ENCODE data around the gene ABCE1.

The ABCE1 gene

DNA sequence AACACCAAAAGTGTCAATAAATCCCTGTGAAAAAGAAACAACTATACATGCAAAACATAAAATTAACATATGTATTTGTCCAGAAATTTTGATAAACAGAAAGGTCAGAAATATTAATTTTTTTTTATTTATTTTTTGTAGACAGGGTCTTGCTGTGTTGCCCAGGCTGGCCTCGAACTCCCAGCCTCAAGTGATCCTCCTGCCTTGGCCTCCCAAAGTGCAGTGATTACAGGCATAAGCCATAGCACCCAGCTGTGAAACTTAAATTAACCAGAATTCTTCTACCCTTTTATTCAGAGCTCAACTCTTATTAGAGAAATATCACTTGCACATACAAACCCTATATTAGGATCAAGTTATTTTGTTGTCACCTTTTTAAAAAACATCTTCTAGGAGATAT, 16.4 kb upstream of the ABCE1 start:
- no peak overlapping the region for H3K27ac ChIP-seq (ENCODE audit: low read depth, low read length)
- no peak for TF ChIP-seq EZH2phosphoT487 (IDR thresholded peaks at IDR 0.05; ENCODE audit: borderline replicate concordance, low read length)
- TF ChIP-seq, protein P1, sequence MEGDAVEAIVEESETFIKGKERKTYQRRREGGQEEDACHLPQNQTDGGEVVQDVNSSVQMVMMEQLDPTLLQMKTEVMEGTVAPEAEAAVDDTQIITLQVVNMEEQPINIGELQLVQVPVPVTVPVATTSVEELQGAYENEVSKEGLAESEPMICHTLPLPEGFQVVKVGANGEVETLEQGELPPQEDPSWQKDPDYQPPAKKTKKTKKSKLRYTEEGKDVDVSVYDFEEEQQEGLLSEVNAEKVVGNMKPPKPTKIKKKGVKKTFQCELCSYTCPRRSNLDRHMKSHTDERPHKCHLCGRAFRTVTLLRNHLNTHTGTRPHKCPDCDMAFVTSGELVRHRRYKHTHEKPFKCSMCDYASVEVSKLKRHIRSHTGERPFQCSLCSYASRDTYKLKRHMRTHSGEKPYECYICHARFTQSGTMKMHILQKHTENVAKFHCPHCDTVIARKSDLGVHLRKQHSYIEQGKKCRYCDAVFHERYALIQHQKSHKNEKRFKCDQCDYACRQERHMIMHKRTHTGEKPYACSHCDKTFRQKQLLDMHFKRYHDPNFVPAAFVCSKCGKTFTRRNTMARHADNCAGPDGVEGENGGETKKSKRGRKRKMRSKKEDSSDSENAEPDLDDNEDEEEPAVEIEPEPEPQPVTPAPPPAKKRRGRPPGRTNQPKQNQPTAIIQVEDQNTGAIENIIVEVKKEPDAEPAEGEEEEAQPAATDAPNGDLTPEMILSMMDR (IDR thresholded peaks at IDR 0.05; ENCODE audit: low read depth, low read length, poor library complexity, severe bottlenecking) = no peak
- H3K4me2 ChIP-seq (ENCODE audit: low read length) = no peak overlapping the region
- no peaks in the 10 kb centered on the region for H4K20me1 ChIP-seq (ENCODE audit: control insufficient read depth, insufficient read depth, low read depth, low read length)
- no peak overlapping the region for H3K4me3 ChIP-seq (ENCODE audit: low read length)
- H3K9me3 ChIP-seq (ENCODE audit: control insufficient read depth, insufficient read depth, low read length) = no peaks in the 10 kb centered on the region
- H3K36me3 ChIP-seq (ENCODE audit: control insufficient read depth, low read length) = peaks cover 36% of the 10 kb centered on the region
- H3K79me2 ChIP-seq (ENCODE audit: control insufficient read depth, low read length) = peaks cover 35% of the 10 kb centered on the region
- no peaks in the 10 kb centered on the region for H3K27me3 ChIP-seq (ENCODE audit: control insufficient read depth, low read length)
- no peaks in the 10 kb centered on the region for H3K4me1 ChIP-seq (ENCODE audit: control insufficient read depth, low read length)
- no peaks in the 10 kb centered on the region for H3K9me2 ChIP-seq (replicated peaks; ENCODE audit: control insufficient read depth, low read length)
- H3F3A ChIP-seq (ENCODE audit: control insufficient read depth, insufficient read depth) = peaks cover 3% of the 10 kb centered on the region; the same call in 1 of the 2 replicates

DNA sequence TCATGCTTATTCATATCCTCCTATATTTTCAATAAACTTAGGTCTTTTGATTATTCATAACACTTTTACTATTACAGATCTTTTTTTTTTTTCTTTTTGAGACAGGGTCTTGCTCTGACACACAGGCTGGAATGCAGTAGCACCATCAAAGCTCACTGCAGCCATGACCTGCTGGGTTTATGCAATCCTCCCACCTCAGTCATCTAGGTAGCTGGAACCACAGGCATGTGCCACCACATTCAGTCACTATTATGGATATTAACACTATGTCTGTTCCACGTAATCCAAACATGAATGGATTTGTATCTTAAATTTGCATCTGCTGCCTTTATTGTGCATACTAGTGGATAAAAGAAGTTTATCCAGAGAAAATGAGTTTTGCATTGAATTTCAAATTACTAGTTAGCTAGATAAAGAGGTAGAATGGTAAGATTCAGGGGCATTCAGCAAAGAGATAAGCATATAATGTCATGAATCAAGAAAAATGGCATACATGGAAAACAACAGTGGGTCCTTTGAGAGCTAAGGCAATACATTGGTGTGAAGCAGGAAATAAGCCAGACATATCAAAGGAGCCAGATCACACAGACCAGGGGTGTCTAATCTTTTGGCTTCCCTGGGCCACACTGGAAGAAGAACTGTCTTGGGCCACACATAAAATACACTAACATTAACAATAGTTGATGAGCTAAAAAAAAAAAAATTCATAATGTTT, 14.1 kb upstream of the ABCE1 start:
- Histone ChIP-seq H3K36me3 (ENCODE audit: control insufficient read depth, low read length) (peaks cover 41% of the 10 kb centered on the region), H3K79me2 (ENCODE audit: control insufficient read depth, low read length) (peaks cover 33% of the 10 kb centered on the region), H3K4me2 (ENCODE audit: low read length) (no peak overlapping the region), H4K20me1 (ENCODE audit: control insufficient read depth, insufficient read depth, low read depth, low read length) (no peaks in the 10 kb centered on the region), H3K9me3 (ENCODE audit: control insufficient read depth, insufficient read depth, low read length) (no peaks in the 10 kb centered on the region), H3F3A (ENCODE audit: control insufficient read depth, insufficient read depth) (peaks cover 3% of the 10 kb centered on the region; the same call in 1 of the 2 replicates), H3K4me3 (ENCODE audit: low read length) (no peak overlapping the region), H3K9me2 (replicated peaks; ENCODE audit: control insufficient read depth, low read length) (no peaks in the 10 kb centered on the region), H3K27ac (ENCODE audit: low read depth, low read length) (no peak overlapping the region), H3K4me1 (ENCODE audit: control insufficient read depth, low read length) (peaks cover 5% of the 10 kb centered on the region), H3K27me3 (ENCODE audit: control insufficient read depth, low read length) (no peaks in the 10 kb centered on the region)
- TF ChIP-seq EZH2phosphoT487 (IDR thresholded peaks at IDR 0.05; ENCODE audit: borderline replicate concordance, low read length) = no peak
- TF ChIP-seq, protein P1 (IDR thresholded peaks at IDR 0.05; ENCODE audit: low read depth, low read length, poor library complexity, severe bottlenecking) = no peak

DNA sequence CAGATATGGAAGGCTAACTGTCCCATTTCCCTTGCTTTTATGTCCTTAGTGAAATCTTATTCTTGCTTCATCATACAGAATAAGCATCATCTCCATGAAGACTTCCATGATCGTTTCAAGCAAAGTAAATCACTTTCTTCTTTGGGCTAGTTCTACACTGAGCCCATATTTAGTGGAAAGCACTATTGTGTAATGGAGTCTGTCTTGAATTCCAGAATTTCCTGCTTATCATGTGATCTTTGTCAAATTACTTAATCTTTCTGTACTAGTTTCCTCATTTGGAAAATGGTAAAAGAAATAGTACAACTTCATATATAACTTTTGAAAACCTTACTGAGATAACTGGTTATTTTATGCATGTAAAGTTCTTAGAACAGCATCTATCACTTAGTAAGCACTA, 7.7 kb upstream of the ABCE1 start:
- H3F3A ChIP-seq (ENCODE audit: control insufficient read depth, insufficient read depth) = no peaks in the 10 kb centered on the region
- peaks cover 88% of the 10 kb centered on the region for H3K36me3 ChIP-seq (ENCODE audit: control insufficient read depth, low read length)
- H3K27ac ChIP-seq (ENCODE audit: low read depth, low read length) = no peak overlapping the region
- no peak overlapping the region for H3K4me2 ChIP-seq (ENCODE audit: low read length)
- H3K4me1 ChIP-seq (ENCODE audit: control insufficient read depth, low read length) = peaks cover 5% of the 10 kb centered on the region
- no peaks in the 10 kb centered on the region for H3K9me2 ChIP-seq (replicated peaks; ENCODE audit: control insufficient read depth, low read length)
- H4K20me1 ChIP-seq (ENCODE audit: control insufficient read depth, insufficient read depth, low read depth, low read length) = no peaks in the 10 kb centered on the region
- TF ChIP-seq EZH2phosphoT487 (IDR thresholded peaks at IDR 0.05; ENCODE audit: borderline replicate concordance, low read length) = no peak
- TF ChIP-seq, protein P1 (IDR thresholded peaks at IDR 0.05; ENCODE audit: low read depth, low read length, poor library complexity, severe bottlenecking) = no peak
- H3K79me2 ChIP-seq (ENCODE audit: control insufficient read depth, low read length) = peaks cover 74% of the 10 kb centered on the region
- H3K4me3 ChIP-seq (ENCODE audit: low read length) = no peak overlapping the region
- no peaks in the 10 kb centered on the region for H3K9me3 ChIP-seq (ENCODE audit: control insufficient read depth, insufficient read depth, low read length)
- no peaks in the 10 kb centered on the region for H3K27me3 ChIP-seq (ENCODE audit: control insufficient read depth, low read length)

Data from DOHH2 (cell line).